Right lobe of liver (tissue), 4 donors: ENCODE results near the gene TK2.

ENCODE experiments used
- POLR2A ChIP-seq: fragments of 450-650 bp; IDR thresholded peaks from one replicate; pipeline ENCODE4 v1.6.1; 2017; ENCODE audit warnings: antibody characterized with exemption, mild to moderate bottlenecking
- TF ChIP-seq, protein P1 (sequence below), 4 donors: fragments of 200-600 bp in 3 of 4; fragments of 450-650 bp in 1 of 4; IDR thresholded peaks; one replicate each; pipeline versions ENCODE4 v1.5.1 to v1.8.0; 2016 to 2022; ENCODE audit warnings: antibody characterized with exemption in 4 of 4, mild to moderate bottlenecking in 2 of 4
- donor health status: DM: no; HTN: no; CAD: no.
- donor health status: DM: no; HTN: no; CAD: no.
- donor health status: DM: no; HTN: yes; CAD: no.

- no peak for TF ChIP-seq POLR2A
- TF ChIP-seq, protein P1, sequence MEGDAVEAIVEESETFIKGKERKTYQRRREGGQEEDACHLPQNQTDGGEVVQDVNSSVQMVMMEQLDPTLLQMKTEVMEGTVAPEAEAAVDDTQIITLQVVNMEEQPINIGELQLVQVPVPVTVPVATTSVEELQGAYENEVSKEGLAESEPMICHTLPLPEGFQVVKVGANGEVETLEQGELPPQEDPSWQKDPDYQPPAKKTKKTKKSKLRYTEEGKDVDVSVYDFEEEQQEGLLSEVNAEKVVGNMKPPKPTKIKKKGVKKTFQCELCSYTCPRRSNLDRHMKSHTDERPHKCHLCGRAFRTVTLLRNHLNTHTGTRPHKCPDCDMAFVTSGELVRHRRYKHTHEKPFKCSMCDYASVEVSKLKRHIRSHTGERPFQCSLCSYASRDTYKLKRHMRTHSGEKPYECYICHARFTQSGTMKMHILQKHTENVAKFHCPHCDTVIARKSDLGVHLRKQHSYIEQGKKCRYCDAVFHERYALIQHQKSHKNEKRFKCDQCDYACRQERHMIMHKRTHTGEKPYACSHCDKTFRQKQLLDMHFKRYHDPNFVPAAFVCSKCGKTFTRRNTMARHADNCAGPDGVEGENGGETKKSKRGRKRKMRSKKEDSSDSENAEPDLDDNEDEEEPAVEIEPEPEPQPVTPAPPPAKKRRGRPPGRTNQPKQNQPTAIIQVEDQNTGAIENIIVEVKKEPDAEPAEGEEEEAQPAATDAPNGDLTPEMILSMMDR (IDR thresholded peaks at IDR 0.05): no peak
Measured at GRCh38 chr16:66476328-66477027, 73.4 kb downstream of the TK2 start.
